HG03060 (cell line): ENCODE data around the gene ANKRD42.
A peak's percentile ranks its signal among the peaks of the same experiment; 100 is the strongest.
"Not testable (repeated sequence)": the region's sequence is repeated elsewhere in the genome, so short reads cannot be mapped to it uniquely, and the experiment has no call there.

Experiments
- ATAC-seq: cut with Tn5 transposase; IDR thresholded peaks from one replicate; pipeline ENCODE4 v1.9.1; 2021; ENCODE audit warnings: low read depth, moderate number of reproducible peaks; ENCODE audit not compliant: unreplicated experiment

ANKRD42 gene

DNA sequence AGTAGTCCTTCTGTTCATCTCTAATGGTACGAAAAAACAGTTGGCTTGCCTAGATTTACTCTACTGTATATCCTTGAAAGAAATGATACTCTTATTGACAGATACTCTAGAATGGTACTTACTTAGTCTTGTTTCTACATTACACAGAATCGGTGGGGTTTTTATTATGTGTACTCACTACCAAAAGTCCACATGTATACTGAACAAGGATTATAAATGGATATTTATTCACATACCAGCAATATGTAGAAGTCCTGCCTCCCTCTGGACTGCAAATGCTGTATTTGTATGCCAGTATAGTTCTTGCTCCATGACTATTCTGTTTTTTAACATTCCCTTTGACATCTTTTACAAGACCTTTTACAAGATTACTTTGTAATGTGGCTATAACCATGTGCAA is 22.6 kb upstream of the ANKRD42 start:
- no peak for ATAC-seq

DNA sequence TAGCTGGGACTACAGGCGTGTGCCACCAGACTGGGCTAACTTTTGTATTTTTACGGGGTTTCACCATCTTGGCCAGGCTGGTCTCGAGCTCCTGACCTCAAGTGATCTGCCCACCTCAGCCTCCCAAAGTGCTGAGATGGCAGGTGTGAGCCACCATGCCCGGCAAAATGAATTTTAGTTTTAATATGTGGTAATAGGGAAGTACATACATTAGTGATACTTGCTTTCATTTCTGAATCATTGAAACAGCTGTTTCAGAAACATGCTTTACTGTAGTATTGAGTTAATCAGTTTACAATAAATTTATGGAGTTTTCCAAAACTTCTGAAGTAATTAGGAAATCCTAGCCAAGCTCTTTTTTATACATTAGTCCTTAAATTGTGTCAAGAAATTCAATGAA is 21.0 kb upstream of the ANKRD42 start:
- no peak for ATAC-seq

DNA sequence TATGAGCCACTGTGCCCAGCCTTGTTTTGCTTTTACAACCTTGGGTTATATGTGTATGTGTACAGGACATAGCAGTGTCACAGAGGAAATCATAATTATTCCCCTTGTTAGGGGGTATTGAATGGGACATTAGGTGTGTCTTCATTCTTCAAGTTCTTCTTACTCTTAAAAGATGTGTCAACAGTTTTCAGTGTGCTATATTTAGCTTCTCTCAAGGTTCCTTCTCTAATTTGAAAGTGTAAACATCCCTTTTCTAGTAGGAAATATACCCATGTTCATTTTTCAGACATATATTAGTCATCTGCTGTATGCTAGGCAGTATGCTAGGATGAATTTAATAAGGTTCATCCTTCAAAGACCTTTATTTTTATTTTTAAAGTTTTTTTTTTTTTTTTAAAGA is 19.5 kb upstream of the ANKRD42 start:
- ATAC-seq: no peak

DNA sequence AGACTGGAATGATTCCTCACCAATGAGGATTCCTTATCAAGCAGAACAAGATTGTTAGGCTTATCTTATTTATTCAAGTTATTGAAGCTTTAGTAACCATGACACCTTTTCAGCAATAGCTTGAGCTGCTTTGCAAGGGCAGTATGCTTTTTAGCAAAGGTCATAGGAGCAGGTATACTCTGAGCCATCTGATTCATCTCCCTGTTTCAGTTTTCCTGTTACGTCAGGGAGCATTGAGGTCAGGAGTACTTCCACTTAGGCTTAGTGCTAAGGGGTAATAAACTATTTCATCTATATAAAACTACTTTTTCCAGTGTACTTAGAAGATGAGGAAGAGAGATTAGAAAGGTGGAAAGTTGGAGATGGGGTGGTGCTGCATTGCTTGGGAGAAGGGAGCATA is 17.7 kb upstream of the ANKRD42 start:
- no peak for ATAC-seq

DNA sequence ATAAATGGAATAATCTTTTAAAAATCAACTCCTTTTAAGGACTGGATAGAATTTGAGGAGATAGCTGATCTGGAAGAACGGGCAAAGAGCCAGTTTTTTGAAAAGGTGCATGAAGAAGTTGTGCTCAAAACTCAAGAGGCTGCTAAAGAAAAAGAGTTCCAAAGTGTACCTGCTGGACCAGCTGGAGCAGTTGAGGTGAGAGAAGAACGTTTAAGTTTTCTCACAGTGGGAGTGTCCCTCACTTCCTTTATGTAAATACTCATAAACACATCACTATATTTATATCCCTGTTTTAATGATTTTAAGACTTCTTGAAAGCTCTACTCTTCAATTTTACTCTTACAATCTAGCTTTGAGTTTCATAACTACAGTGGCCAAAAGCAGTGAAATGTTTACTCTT is 11.7 kb upstream of the ANKRD42 start:
- ATAC-seq: no peak

DNA sequence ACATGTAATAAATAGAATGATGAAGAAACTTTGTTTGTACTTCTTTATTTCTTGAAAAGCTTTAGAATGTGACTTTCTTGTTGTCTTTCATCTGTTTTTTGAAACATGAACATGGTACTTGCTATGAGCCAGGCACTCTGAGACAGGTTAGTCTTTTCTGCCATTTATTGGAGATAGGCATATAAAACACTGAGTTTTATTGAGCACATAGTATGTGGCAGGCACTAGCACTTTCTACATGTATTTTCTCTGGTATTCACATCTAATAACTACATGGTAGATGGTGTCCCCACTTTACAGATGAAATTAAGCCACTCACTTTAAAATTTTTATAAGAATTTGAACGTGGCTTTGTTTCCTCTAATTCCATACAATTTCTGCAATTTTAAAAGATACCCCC is 7.7 kb upstream of the ANKRD42 start:
- ATAC-seq: no peak

DNA sequence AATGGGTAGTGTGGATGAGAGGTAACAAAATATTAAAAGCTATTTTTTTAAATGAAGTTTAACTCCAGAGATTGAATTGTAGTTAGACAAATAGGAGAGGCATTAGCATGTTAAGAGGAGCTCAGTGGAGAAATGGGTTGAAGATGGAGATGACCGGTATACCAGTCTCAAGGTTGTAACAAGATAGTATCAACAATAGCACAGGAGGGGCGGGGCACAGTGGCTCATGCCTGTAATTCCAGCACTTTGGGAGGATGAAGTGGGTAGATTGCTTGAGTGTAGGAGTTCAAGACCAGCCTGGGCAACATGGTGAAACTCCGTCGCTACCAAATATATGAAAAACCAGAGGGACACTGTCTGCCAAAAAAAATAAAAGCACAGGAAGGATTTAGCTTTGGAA is 6.0 kb upstream of the ANKRD42 start:
- ATAC-seq: no peak

DNA sequence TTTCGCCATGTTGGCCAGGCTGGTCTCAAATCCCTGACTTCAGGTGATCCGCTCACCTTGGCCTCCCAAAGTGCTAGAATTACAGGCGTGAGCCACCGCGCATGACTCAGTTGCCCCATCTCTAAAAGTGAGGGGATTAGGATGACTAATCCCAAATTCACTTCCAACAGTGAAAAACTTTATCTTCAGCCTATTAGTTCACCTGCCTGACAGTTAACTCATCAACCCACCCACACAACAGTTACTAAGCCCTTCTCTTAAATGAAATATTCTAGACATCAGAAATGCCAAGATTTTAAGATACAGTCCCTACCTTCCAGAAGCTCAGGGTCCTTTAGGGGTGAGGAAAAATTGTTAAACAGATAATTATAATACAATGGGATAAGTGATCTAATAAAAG is 2.0 kb upstream of the ANKRD42 start:
- ATAC-seq: no peak

DNA sequence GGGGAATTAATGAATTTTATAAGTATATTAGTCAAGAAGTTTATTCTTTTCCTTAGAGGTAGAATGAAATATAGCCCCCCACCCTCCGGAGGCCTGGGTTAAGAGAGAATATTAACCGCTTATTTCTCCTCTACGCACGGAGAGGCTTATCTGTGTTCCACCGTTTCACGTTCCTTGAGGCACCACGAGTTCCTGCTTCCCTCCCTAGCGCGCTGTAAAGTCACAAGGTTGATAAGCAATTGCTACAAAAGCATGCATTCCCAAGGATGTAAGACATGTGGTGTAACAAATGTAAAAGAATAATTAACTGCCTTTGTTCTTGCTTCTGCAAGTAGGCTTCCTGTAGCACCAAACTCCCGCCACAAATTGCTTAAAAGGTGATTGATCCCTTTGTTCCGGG is 1.5 kb upstream of the ANKRD42 start:
- ATAC-seq: no peak

DNA sequence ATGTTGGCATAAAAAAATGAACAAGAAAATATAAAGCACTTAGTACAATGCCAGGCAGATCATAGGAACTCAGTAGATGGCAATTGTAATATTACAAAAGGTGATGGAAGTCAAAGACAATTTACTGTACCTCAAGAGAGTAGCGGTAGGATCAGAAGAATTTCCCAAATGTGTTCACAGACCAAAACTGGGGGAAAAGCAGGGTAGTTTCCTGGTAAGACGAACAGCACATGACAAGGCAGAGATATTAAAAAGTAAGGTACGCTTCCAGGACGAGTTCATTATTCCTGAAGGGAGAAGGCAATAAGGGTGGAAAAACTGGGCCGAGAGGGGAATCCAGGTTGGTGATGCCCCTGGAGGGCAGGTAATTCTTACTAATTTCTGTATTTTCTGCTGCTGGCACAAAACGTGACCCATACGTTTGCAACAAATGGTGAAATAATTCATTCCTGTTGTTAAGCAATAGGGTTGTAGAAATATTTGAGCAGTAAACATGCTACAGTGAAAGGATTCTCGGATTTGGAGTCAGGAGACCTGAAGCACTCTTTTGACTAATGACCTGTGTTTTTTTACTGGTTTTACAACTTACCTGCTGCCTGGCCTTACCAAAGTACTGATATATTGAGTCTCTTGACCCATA is 786 bp upstream of the ANKRD42 start:
- ATAC-seq: no peak

DNA sequence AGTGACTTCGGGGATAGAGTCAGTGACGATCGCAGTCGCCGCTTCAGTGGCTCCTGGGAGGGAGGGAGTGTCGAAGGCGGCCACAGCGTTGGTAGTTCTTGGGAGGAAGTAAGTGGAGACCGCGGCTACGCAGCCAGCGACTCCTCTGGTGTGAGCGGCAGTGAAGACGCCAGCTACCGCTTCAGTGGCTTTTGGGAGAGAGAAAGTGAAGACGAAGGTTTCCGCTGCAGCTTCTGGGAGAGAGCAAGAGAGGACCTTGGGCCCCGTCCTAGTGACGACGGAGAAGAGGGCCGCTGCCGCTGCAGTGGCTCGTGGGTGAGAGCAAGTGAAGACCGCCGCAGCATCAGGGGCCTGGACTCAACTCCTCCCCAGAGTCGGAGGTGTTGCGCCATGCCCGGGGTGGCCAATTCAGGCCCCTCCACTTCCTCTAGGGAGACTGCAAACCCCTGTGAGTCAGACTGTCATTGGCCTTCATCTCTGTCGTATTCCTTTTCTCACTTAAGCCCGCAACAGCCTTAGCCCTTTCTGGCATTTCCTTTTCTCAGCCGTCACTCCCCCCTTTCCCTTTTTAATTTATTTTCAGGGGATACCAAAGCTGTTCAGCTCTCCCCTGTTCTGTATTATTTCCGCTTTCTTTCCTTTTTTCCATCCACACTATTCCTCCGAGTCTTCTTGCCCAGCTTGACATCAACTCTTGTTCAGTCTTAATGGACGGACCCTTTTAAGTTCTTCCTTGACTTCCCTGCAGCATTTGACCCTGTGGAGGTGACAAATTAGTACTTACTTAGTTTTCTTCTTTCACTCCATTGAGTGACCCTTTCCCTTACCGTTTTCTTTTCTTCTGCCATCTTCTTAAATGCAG is 1.0 kb downstream of the ANKRD42 start:
- ATAC-seq: peak; percentile 34

DNA sequence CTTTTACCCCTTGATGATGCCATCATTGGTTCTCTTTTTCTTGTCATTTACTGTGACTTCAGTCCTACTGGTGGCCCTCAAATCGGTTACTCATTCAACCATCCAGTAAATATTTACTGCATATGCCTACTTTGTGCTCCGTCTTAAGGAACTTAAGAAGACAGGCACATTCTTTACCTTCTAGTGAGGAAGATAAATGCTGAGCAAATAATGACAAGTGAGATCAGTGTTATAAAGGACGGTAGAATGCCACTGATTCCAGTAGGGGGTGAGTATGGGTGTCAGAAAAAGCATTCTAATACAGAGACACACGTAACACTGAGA is 1.6 kb downstream of the ANKRD42 start:
- no peak for ATAC-seq

DNA sequence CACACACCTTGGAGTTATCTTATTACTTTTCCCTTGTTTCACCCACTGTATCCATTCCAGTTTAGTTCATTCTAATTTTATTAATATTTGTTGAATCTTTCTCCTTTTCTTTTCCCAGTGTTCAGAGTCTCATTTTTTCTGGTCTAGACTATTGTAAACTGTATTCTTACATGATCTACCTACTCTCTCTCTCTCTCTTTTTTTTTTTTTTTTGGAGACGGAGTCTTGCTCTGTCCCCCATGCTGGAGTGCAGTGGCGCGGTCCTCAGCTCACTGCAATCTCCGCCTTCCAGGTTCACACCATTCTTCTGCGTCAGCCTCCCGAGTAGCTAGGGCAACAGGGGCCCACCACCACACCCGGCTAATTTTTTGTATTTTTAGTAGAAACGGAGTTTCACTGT is 2.1 kb downstream of the ANKRD42 start:
- ATAC-seq: no peak

DNA sequence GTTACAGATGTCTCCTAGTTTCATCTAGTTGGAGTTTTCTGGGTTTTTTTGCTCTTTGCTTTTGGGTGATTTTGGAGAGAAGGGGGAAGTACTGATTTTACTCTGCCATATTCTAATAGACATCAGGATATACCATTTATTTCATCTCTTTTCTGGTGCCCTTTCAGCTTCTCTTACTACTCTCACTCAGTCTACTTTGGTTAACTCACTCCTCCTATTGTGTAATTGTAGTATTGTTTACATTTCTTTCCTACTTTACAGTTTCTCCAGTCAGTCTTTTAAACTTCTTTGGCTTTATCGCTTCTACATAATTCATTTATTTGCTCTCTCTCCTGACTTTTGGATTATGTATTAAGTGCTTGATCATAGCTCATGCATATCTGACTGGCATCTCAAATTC is 6.5 kb downstream of the ANKRD42 start:
- ATAC-seq: no peak

DNA sequence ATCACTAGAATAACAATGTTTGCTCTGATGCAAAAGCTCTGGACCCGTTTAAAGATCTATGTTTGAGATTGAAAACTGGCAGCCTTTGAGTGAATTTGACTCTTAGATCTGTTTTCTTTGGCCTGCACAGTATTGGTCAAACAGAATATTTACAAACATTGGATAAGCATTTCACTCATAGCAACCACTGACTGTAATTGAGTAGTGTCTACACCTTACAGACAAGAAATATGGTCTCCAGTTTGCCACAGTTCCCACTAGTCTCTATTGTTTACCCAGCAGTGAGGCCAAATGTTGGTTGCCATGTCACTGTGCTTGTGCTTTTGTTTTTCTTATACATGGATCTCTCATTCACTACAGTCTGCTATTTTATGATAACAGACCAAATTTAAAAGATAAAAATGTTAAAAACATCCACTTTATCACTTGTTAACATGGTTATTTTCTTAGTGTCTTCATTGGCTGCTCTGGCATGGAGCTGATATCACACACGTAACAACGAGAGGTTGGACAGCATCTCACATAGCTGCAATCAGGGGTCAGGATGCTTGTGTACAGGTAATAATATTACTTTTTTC is 12.2 kb downstream of the ANKRD42 start:
- ATAC-seq: no peak

DNA sequence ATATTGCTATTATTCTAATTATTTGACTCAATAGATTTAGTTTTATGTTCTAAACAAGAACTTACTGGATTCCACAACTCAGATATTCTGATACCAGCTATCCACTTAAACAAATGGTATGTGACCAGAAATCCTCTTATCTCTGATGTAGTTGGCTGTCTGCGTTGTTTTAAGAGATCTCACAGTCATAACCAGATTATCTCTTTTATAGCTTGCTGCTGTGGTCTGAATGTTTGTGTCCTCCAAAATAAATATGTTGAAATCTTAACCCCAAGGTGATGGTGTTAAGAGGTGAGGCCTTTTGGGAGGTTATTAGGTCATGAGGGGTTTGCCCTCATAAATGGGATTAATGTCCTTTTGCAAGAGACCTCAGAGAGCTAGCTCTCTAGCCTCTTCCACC is 12.7 kb downstream of the ANKRD42 start:
- ATAC-seq: no peak

DNA sequence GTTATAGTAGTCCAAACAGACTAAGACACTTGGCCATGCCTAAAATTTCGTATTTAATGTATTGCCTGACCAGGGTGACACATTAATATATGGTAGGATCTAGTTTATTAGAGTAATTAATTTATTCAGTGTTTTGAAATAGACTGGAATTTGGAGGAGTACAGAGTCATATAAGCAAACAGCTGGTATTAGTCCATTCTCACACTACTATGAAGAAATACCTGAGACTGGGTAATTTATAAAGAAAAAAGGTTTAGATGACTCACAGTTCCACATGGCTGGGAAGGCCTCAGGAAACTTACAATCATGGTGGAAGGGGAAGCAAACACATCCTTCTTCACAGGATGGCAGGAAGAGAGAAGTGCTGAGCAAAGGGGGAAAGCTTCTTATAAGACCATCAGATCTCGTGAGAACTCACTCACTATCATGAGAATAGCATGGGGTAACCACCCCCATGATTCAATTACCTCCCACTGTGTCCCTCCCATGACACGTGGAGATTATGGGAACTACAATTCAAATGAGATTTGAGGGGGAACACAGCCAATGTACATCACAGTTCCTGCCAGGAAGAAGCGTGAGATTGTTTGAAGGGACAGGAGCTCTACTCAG is 13.4 kb downstream of the ANKRD42 start:
- ATAC-seq: not testable (repeated sequence)

DNA sequence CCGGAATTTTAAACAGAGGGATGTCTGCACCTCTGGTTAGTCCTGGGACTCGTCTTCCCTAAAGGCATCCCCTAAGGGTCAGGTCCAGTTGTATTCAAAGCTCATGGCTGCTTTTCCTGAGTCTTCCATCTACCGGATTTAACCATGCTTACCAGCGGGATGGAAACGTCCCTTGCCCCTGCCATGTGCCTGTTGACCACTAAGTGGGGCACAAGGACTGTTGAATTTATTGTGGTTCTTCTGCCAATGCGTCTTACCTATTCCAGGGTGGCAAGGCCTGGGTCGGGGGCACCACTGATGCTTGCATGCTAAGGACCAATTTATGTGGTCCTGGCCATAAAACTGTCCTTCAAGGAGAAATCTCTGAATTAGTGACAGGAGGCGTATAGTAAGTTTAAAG is 25.6 kb downstream of the ANKRD42 start:
- ATAC-seq: no peak

DNA sequence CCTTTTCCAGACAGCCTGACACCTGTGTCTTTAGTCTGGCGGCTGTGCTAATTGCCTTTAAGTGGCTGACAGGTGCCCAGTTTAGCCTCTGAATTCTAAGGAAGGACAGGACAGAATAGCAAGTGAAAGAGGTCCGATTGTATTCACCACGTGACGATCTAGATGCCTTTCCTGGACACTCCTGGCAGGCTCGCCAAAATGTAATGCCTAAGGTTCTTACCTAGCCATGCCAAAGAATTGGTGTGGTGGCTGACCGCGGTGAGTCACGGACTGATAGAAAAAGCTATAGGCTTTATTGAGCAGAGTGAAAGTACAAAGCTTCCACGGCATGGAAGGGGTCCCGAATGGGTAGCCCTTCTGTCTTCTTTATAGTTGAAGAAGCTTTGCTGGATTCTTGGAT is 26.7 kb downstream of the ANKRD42 start:
- no peak for ATAC-seq

DNA sequence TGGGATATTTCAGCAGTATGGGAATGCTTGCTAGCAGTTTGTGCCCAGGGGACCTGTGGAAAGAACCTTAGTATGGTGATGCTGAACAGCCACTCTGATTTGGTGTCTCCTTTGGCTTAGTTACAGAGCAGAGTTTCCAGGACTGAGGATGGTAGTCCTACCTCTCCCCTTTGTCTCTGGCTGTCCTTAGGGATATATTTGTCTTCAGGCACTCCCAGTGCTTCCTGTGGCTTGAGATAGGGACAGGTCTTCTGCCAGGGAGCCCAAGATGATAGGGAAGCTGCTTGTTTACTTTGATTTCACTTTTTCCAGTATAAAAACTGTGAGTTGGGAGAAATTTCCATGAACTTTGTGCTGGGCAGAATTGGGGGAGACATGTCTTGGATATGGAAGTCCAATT is 28.2 kb downstream of the ANKRD42 start:
- no peak for ATAC-seq

DNA sequence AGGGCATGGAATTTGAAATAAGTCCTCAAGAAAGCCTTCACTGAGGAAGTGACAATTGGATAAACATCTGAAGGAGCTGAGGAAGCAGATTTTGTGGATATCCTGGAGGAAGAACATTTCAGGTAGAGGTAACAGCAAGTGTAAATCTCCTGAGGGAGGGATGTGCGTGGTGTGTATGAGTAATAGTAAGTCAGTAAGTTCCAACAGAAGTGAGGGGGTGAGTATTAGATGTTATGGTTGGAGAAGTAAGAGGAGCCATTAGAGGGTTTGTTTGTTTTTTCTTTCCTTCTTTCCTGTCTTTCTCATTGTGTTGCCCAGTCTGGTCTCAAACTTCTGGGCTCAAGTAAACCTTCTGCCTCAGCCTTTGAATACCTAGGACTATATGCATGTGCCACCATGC is 29.0 kb downstream of the ANKRD42 start:
- no peak for ATAC-seq

DNA sequence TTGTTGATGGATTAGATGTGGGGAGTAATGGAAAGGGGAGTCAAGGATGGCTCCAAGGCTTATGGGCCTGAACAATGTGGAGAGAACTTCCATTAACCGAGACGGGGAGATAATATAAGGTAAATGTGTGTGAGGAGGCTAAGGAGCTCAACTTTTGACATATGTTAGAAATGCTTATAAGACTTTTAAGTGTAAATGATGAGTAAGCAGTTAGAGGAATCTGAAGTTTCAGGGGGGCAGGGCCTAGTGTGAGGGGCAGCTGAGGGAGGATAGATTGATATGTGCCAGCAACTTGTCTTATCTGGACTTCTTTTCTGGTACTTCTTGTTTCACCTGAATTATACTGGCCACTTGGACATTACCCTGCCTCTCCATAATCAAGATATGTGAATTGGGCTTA is 29.9 kb downstream of the ANKRD42 start:
- ATAC-seq: no peak
